ENCODE results near the gene VPS33B. TPM values are rescaled to one million over a fixed set of nuclear protein-coding genes. Genes with fewer than 3 reads are reported as not detected.

The VPS33B gene
- total RNA-seq, 1 donor, result 8.0 TPM

DNA sequence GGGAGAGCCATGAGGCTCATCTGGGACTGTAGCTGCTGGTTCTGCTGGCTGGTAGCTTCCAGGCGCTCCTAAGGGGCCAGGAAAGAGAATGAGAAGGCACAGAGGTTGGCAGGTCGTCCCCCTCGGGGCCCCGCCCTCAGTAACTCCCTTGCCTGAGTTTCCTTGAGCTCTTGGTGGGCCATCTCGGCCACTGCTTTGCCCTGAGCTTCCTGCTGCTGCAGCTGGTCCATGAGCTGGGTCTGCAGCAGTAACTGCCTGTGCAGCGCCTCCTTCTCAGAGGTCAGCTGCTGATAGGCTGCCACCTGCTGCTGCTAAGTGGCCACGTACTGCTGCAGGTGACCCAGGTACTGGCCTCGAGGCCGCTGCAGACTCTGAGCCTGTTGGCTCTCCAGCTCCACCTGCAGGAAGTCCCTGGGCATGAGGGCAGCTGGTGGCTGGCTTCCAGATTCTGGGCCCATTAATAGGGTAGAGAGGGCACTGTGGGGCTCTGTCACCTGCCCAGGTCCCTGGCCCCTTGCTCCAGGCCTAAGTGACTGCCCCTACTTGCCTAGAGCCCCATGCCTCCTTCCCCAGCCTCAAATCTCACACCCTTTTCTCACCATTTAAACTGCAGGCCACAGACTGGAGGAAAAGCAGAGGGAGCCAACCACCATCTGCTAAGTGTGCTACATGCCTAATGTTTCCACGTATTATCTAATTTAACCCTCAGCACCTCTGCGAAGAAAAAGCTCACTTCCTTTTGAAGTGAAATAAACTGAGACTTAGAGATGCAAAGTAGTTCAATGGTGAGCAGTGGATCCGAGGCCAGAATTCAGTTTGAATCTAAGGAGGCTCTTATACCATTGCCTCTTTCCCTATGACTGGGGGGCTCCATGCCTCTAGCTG is 10.8 kb upstream of the VPS33B start:
- DNase-seq (ENCODE audit: insufficient read length, low spot score, missing footprints), result no peak
- H2AFZ ChIP-seq (ENCODE audit: low read length), result no peak overlapping the region
- H3K9me3 ChIP-seq (ENCODE audit: low read depth, low read length), result no peaks in the 10 kb centered on the region

DNA sequence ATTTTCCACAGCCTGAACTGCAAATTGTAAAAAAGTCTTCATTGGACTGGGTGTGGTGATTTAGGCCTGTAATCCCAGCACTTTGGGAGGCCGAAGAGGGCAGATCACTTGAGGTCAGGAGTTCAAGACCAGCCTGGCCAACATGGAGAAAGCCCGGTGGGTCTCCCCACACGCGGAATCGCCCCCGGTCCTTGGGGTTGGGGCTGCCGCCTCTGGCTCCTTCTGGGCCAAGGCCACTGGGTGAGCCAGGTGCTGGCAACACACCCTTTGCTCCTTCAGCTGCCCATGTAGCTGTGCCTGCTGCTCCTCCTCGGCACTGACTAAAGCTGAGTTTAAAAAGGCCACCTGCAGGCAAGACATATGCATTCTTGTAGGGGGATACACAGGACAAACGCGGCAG is 9.4 kb upstream of the VPS33B start:
- H3K36me3 ChIP-seq (ENCODE audit: insufficient read depth, low read length), result no peaks in the 10 kb centered on the region
- no peak overlapping the region for H2AFZ ChIP-seq (ENCODE audit: low read length)
- H3K4me3 ChIP-seq (ENCODE audit: insufficient read depth, low read length), result no peak overlapping the region
- DNase-seq (ENCODE audit: insufficient read length, low spot score, missing footprints), result no peak
- peaks cover 8% of the 10 kb centered on the region for H3K27me3 ChIP-seq (ENCODE audit: insufficient read depth, low read length)
- no peaks in the 10 kb centered on the region for H3K4me1 ChIP-seq (ENCODE audit: insufficient read depth, low read length)
- no peak for TF ChIP-seq CTCF (IDR thresholded peaks at IDR 0.05; ENCODE audit: extremely low read depth, low read depth, low read length)
- no peak overlapping the region for H3K4me2 ChIP-seq (ENCODE audit: insufficient read depth, low read length)
- H3K9me3 ChIP-seq (ENCODE audit: low read depth, low read length), result no peaks in the 10 kb centered on the region
- H3K27ac ChIP-seq (ENCODE audit: low read depth, low read length), result no peak overlapping the region
- H4K20me1 ChIP-seq (ENCODE audit: insufficient read depth, low read length), result no peaks in the 10 kb centered on the region
- H3K79me2 ChIP-seq (ENCODE audit: insufficient read depth, low read length), result no peaks in the 10 kb centered on the region

More for the DNA sequence above, 10.8 kb upstream of the VPS33B start:
- H3K79me2 ChIP-seq (ENCODE audit: insufficient read depth, low read length), result no peaks in the 10 kb centered on the region
- peak overlapping the region; percentile 39 for H3K4me2 ChIP-seq (ENCODE audit: insufficient read depth, low read length)
- H3K36me3 ChIP-seq (ENCODE audit: insufficient read depth, low read length), result no peaks in the 10 kb centered on the region
- no peak overlapping the region for H3K4me3 ChIP-seq (ENCODE audit: insufficient read depth, low read length)
- H3K27ac ChIP-seq (ENCODE audit: low read depth, low read length), result no peak overlapping the region
- peak; percentile 57 for TF ChIP-seq CTCF (IDR thresholded peaks at IDR 0.05; ENCODE audit: extremely low read depth, low read depth, low read length)
- no peaks in the 10 kb centered on the region for H4K20me1 ChIP-seq (ENCODE audit: insufficient read depth, low read length)
- no peaks in the 10 kb centered on the region for H3K4me1 ChIP-seq (ENCODE audit: insufficient read depth, low read length)
- peaks cover 12% of the 10 kb centered on the region for H3K27me3 ChIP-seq (ENCODE audit: insufficient read depth, low read length)

DNA sequence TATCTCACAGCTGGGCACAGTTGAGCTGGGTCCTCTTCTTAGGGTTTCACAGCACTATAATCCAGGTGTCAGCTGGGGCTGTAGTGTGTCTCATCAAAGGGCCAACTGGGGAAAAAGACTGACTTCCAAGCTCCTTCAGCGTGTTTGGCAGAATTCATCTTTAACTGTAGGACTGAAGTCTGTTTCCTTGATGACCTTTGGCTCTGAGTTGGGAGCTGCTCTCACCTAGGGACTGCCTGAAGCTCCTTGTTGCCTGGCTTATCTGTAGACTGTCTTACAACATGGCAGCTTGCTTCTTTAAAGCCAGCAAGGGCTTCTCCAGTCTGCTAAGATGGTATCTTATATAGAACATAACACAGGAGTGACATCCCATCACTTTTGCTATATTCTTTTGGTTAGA is 5.3 kb upstream of the VPS33B start:
- no peak for TF ChIP-seq CTCF (IDR thresholded peaks at IDR 0.05; ENCODE audit: extremely low read depth, low read depth, low read length)
- Histone ChIP-seq H2AFZ (ENCODE audit: low read length) (no peak overlapping the region), H3K27ac (ENCODE audit: low read depth, low read length) (no peak overlapping the region), H3K9me3 (ENCODE audit: low read depth, low read length) (no peaks in the 10 kb centered on the region), H3K4me3 (ENCODE audit: insufficient read depth, low read length) (no peak overlapping the region), H3K4me2 (ENCODE audit: insufficient read depth, low read length) (no peak overlapping the region), H3K4me1 (ENCODE audit: insufficient read depth, low read length) (no peaks in the 10 kb centered on the region), H3K36me3 (ENCODE audit: insufficient read depth, low read length) (no peaks in the 10 kb centered on the region), H3K79me2 (ENCODE audit: insufficient read depth, low read length) (no peaks in the 10 kb centered on the region), H4K20me1 (ENCODE audit: insufficient read depth, low read length) (no peaks in the 10 kb centered on the region), H3K27me3 (ENCODE audit: insufficient read depth, low read length) (no peaks in the 10 kb centered on the region)
- DNase-seq (ENCODE audit: insufficient read length, low spot score, missing footprints), result no peak

- H3K4me1 ChIP-seq (ENCODE audit: insufficient read depth, low read length), result peaks cover 11% of the 10 kb centered on the region
- no peak overlapping the region for H3K27ac ChIP-seq (ENCODE audit: low read depth, low read length)
- H3K4me2 ChIP-seq (ENCODE audit: insufficient read depth, low read length), result no peak overlapping the region
- no peak overlapping the region for H2AFZ ChIP-seq (ENCODE audit: low read length)
- H3K27me3 ChIP-seq (ENCODE audit: insufficient read depth, low read length), result no peaks in the 10 kb centered on the region
- TF ChIP-seq CTCF (IDR thresholded peaks at IDR 0.05; ENCODE audit: extremely low read depth, low read depth, low read length), result no peak
- H4K20me1 ChIP-seq (ENCODE audit: insufficient read depth, low read length), result peaks cover 3% of the 10 kb centered on the region
- DNase-seq (ENCODE audit: insufficient read length, low spot score, missing footprints), result no peak
- no peaks in the 10 kb centered on the region for H3K36me3 ChIP-seq (ENCODE audit: insufficient read depth, low read length)
- peaks cover 33% of the 10 kb centered on the region for H3K79me2 ChIP-seq (ENCODE audit: insufficient read depth, low read length)
- no peak overlapping the region for H3K4me3 ChIP-seq (ENCODE audit: insufficient read depth, low read length)
- H3K9me3 ChIP-seq (ENCODE audit: low read depth, low read length), result no peaks in the 10 kb centered on the region
Observed at GRCh38 chr15:91023720-91024119, 1.3 kb upstream of the VPS33B start.

Measured in osteoblast (primary cell).